Keratinocyte (primary cell): ENCODE results near the gene GLG1. TPM values are rescaled to one million over a fixed set of nuclear protein-coding genes. Genes with fewer than 3 reads are reported as not detected.

Experiments
- DNase-seq: peaks from one replicate; pipeline ENCODE4 v3.0.0-alpha.2; 2011; ENCODE audit warnings: low read depth, missing footprints, low spot score
- FAIRE-seq: peaks from 2 replicates; lab custom pipeline; 2011; peaks lifted over from hg19 to GRCh38; lab: Jason Lieb, UNC
- H2AFZ ChIP-seq: 2 replicates; pipeline ENCODE4 v1.6.0; 2012; ENCODE audit warnings: low read length, control low read depth, inconsistent platforms; ENCODE audit not compliant: control insufficient read depth
- H3K27ac ChIP-seq: 2 replicates; pipeline ENCODE4 v1.5.1; 2011; ENCODE audit warnings: low read length; ENCODE audit not compliant: control insufficient read depth, insufficient read depth
- H3K27me3 ChIP-seq: 3 replicates; pipeline ENCODE4 v1.6.0; 2011; ENCODE audit warnings: low read length; ENCODE audit not compliant: control insufficient read depth, insufficient read depth; ENCODE audit errors: extremely low read depth
- H3K36me3 ChIP-seq, 2 experiments: 2 replicates in 1 of 2; 3 replicates in 1 of 2; pipeline ENCODE4 v1.5.1; 2011; ENCODE audit warnings: low read length in 2 of 2, mild to moderate bottlenecking in 1 of 2; ENCODE audit not compliant: control insufficient read depth in 2 of 2, insufficient read depth in 2 of 2; ENCODE audit errors: extremely low read depth in 1 of 2
- H3K4me1 ChIP-seq: 3 replicates; pipeline ENCODE4 v1.5.1; 2011; ENCODE audit warnings: low read length; ENCODE audit not compliant: control insufficient read depth, insufficient read depth; ENCODE audit errors: extremely low read depth
- H3K4me2 ChIP-seq: 3 replicates; pipeline ENCODE4 v1.6.0; 2011; ENCODE audit warnings: low read depth, low read length; ENCODE audit not compliant: control insufficient read depth, insufficient read depth; ENCODE audit errors: extremely low read depth
- H3K4me3 ChIP-seq, 3 experiments: fragments of 200-600 bp in 1 of 3; sonication (generic) in 1 of 3; 2 replicates in 2 of 3; 3 replicates in 1 of 3; pipeline ENCODE4 v1.5.1; 2011 to 2016; ENCODE audit warnings: low read length in 3 of 3, mild to moderate bottlenecking in 3 of 3, control low read depth in 2 of 3, inconsistent platforms in 1 of 3, low read depth in 1 of 3, mixed read lengths in 1 of 3, mixed run types in 1 of 3, moderate library complexity in 1 of 3; ENCODE audit not compliant: control insufficient read depth in 2 of 3, insufficient read depth in 2 of 3; ENCODE audit errors: extremely low read depth in 1 of 3
- H3K79me2 ChIP-seq: 2 replicates; pipeline ENCODE4 v1.6.0; 2012; ENCODE audit warnings: low read length; ENCODE audit not compliant: control insufficient read depth, insufficient read depth
- H3K9ac ChIP-seq: 3 replicates; pipeline ENCODE4 v1.6.0; 2011; ENCODE audit warnings: low read length; ENCODE audit not compliant: control insufficient read depth, insufficient read depth; ENCODE audit errors: extremely low read depth
- H3K9me1 ChIP-seq: 3 replicates; pipeline ENCODE4 v1.6.0; 2011; ENCODE audit warnings: low read length; ENCODE audit not compliant: control insufficient read depth, insufficient read depth; ENCODE audit errors: extremely low read depth
- H3K9me3 ChIP-seq: 2 replicates; pipeline ENCODE4 v1.5.1; 2012; ENCODE audit warnings: low read depth, low read length; ENCODE audit not compliant: control insufficient read depth
- H4K20me1 ChIP-seq: 3 replicates; pipeline ENCODE4 v1.6.0; 2011; ENCODE audit warnings: low read length; ENCODE audit not compliant: control insufficient read depth, insufficient read depth; ENCODE audit errors: extremely low read depth
- EZH2 ChIP-seq: IDR thresholded peaks from one replicate; pipeline ENCODE4 v1.6.1; 2012; ENCODE audit warnings: inconsistent platforms, mild to moderate bottlenecking, low read length, moderate library complexity
- dilution Hi-C: fragments of 300-500 bp; cut with MboI; formaldehyde crosslinking; loops from one replicate; pipeline ENCODE4 v1.7.0; 2020; ENCODE audit warnings: low sequenced_read_pairs; ENCODE audit not compliant: extremely low pct_ligation_motif_present
- polyA plus RNA-seq, 5 experiments: library from polyadenylated mRNA; depleted of rRNA in 3 of 5; stranded (reverse) in 3 of 5; stranded (forward) in 1 of 5; unstranded in 1 of 5; fragments of >200 nt; gene quantifications; 1 replicate in 1 of 5; 2 replicates in 3 of 5; 3 replicates in 1 of 5; pipeline versions ENCODE4 v1.2.1 to v1.2.3, GENCODE V29; 2011 to 2012; ENCODE audit warnings: missing spikeins in 2 of 5, low read depth in 1 of 5, low replicate concordance in 1 of 5
- TF ChIP-seq, protein P1 (sequence below), 3 experiments: IDR thresholded peaks in 1 of 3; conservative IDR thresholded peaks in 1 of 3; optimal IDR thresholded peaks in 1 of 3; 2 replicates in 2 of 3; 3 replicates in 1 of 3; pipeline versions ENCODE3 to v1.5.1; 2011; ENCODE audit warnings: low read length in 3 of 3, mild to moderate bottlenecking in 3 of 3, moderate library complexity in 2 of 3, control low read depth in 1 of 3, inconsistent platforms in 1 of 3; ENCODE audit not compliant: insufficient read depth in 2 of 3; ENCODE audit errors: extremely low read depth in 1 of 3

GLG1 gene
- polyA plus RNA-seq, 1 donor (not counting 4 experiments of a cell fraction or from before 2014, with no cell fraction given) = 63.6 TPM

DNA sequence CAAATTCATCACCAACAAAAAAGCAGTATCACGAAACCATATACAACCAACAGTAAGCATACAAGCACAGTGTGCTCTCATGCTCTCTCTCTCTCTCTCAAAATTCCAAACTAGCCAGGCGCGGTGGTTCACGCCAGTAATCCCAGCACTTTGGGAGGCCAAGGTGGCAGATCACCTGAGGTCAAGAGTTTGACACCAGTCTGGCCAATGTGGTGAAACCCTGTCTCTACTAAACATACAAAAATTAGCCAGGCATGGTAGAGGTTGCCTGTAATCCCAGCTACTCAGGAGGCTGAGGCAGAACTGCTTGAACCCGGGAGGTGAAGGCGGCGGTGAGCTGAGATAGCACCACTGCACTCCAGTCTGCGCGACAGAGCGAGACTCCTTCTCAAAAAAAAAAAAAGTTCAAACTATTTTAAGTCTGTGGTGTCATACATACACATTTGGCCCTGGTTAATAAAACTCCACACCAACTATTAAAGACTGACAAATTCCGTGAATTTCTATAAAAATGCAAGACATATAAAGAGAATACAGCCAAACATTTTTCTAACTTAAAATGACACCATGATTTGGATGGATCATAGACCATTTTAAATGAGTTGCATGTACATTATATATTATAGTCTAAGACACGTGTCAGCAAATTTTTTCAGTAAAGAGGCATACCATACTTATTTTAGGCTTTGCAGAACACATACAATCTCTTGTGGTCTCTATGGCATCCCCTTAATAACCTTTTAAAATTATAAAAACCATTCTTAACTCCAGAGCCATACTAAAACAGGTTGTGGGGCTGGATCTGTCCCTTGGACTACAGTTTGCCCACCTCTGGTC is 30.9 kb downstream of the GLG1 start:
- FAIRE-seq (no peak), DNase-seq (no peak)
- H3K9ac ChIP-seq = no peak overlapping the region
- dilution Hi-C loops = no loop called here
- TF ChIP-seq EZH2 = no peak
- TF ChIP-seq, protein P1, sequence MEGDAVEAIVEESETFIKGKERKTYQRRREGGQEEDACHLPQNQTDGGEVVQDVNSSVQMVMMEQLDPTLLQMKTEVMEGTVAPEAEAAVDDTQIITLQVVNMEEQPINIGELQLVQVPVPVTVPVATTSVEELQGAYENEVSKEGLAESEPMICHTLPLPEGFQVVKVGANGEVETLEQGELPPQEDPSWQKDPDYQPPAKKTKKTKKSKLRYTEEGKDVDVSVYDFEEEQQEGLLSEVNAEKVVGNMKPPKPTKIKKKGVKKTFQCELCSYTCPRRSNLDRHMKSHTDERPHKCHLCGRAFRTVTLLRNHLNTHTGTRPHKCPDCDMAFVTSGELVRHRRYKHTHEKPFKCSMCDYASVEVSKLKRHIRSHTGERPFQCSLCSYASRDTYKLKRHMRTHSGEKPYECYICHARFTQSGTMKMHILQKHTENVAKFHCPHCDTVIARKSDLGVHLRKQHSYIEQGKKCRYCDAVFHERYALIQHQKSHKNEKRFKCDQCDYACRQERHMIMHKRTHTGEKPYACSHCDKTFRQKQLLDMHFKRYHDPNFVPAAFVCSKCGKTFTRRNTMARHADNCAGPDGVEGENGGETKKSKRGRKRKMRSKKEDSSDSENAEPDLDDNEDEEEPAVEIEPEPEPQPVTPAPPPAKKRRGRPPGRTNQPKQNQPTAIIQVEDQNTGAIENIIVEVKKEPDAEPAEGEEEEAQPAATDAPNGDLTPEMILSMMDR (optimal IDR thresholded peaks at IDR 0.05 in 1 of 3, IDR thresholded peaks at IDR 0.05 in 1 of 3, conservative IDR thresholded peaks at IDR 0.05 in 1 of 3; ENCODE audit: extremely low read depth in 1 of 3, insufficient read depth in 2 of 3, low read length in 3 of 3) = no peak
- H3K27me3 ChIP-seq = no peaks in the 10 kb centered on the region
- H3K79me2 ChIP-seq = peaks cover 78% of the 10 kb centered on the region
- H4K20me1 ChIP-seq = peaks cover 3% of the 10 kb centered on the region
- no peak overlapping the region for H3K4me2 ChIP-seq
- H3K4me3 ChIP-seq = no peak overlapping the region
- H3K9me3 ChIP-seq = no peaks in the 10 kb centered on the region
- H3K27ac ChIP-seq = no peak overlapping the region
- H2AFZ ChIP-seq = no peak overlapping the region
- peaks cover 2% of the 10 kb centered on the region for H3K9me1 ChIP-seq
- peaks cover 23% of the 10 kb centered on the region for H3K4me1 ChIP-seq
- H3K36me3 ChIP-seq = no peaks in the 10 kb centered on the region

DNA sequence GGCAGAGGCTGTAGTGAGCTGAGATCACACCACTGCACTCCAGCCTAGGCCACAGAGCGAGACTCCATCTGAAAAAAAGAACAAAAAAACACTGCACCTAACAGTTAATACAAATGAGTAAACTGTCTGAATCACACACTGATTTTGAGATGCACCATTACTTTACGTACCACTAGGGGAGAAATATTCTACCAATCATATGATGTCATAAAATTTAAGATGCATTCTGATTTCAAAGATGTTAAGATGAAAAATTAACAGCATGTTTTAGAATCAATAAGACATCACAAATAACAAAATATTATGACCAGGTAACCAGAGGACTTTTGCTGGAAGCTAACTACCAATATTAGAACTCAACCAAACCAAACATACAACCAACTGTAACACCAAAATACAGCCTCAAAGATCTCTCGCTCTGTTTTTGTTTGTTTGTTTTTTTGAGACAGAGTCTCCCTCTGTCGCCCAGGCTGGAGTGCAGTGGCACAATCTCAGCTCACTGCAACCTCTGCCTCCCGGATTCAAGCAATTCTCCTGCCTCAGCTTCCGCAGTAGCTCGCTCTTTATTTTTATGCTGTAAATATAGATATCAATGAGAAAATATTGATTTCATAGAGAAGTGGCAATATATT is 31.6 kb downstream of the GLG1 start:
- Histone ChIP-seq H3K27ac (no peak overlapping the region), H4K20me1 (peaks cover 3% of the 10 kb centered on the region), H3K4me1 (peaks cover 23% of the 10 kb centered on the region), H3K9ac (no peak overlapping the region), H3K36me3 (no peaks in the 10 kb centered on the region), H3K27me3 (no peaks in the 10 kb centered on the region), H3K9me3 (no peaks in the 10 kb centered on the region), H3K9me1 (peaks cover 2% of the 10 kb centered on the region), H3K4me2 (no peak overlapping the region), H2AFZ (no peak overlapping the region), H3K4me3 (no peak overlapping the region), H3K79me2 (peaks cover 78% of the 10 kb centered on the region)
- FAIRE-seq = no peak
- dilution Hi-C loops = no loop called here
- TF ChIP-seq, protein P1 (optimal IDR thresholded peaks at IDR 0.05 in 1 of 3, IDR thresholded peaks at IDR 0.05 in 1 of 3, conservative IDR thresholded peaks at IDR 0.05 in 1 of 3; ENCODE audit: extremely low read depth in 1 of 3, insufficient read depth in 2 of 3, low read length in 3 of 3) = no peak
- TF ChIP-seq EZH2 = no peak
- DNase-seq = no peak
